Endodermal cell (in vitro differentiated cells): ENCODE results near the gene ICAM2. TPM values are rescaled to one million over a fixed set of nuclear protein-coding genes. Genes with fewer than 3 reads are reported as not detected.

Source experiments
- DNase-seq: peaks from one replicate; pipeline ENCODE4 v3.0.0-alpha.2; 2017
- H3K27ac ChIP-seq: 2 replicates; pipeline ENCODE4 v1.5.1; 2013; ENCODE audit warnings: mild to moderate bottlenecking, low read depth, low read length, moderate library complexity
- H3K27me3 ChIP-seq: 2 replicates; pipeline ENCODE4 v1.6.1; 2013; ENCODE audit warnings: mild to moderate bottlenecking, low read length, moderate library complexity; ENCODE audit not compliant: insufficient read depth, control insufficient read depth, poor library complexity, severe bottlenecking
- H3K36me3 ChIP-seq: 2 replicates; pipeline ENCODE4 v1.7.0; 2013; ENCODE audit warnings: mild to moderate bottlenecking, low read length, moderate library complexity; ENCODE audit not compliant: control insufficient read depth, insufficient read depth
- H3K4me1 ChIP-seq: one replicate; pipeline ENCODE4 v1.7.0; 2013; ENCODE audit warnings: low read length; ENCODE audit not compliant: control insufficient read depth, insufficient read depth
- H3K4me3 ChIP-seq: 2 replicates; pipeline ENCODE4 v1.5.1; 2013; ENCODE audit warnings: mild to moderate bottlenecking, low read length, moderate library complexity
- H3K9ac ChIP-seq: 2 replicates; pipeline ENCODE4 v1.6.1; 2013; ENCODE audit warnings: mild to moderate bottlenecking, low read length, moderate library complexity; ENCODE audit not compliant: poor library complexity, severe bottlenecking; ENCODE audit errors: extremely low read depth
- H3K9me3 ChIP-seq: 2 replicates; pipeline ENCODE4 v1.6.1; 2013; ENCODE audit warnings: mild to moderate bottlenecking, low read length, moderate library complexity; ENCODE audit not compliant: control insufficient read depth
- H3K27ac Mint-ChIP-seq: 2 replicates; pipeline ENCODE4 v1.8.0; 2020; ENCODE audit warnings: mixed read lengths
- H3K27me3 Mint-ChIP-seq: 2 replicates; pipeline ENCODE4 v1.8.0; 2021; ENCODE audit warnings: mild to moderate bottlenecking, mixed read lengths; ENCODE audit not compliant: insufficient read depth
- H3K36me3 Mint-ChIP-seq: 2 replicates; pipeline ENCODE4 v1.8.0; 2020; ENCODE audit warnings: low read depth, mixed read lengths
- H3K4me1 Mint-ChIP-seq: 2 replicates; pipeline ENCODE4 v1.8.0; 2020; ENCODE audit warnings: mixed read lengths
- H3K4me3 Mint-ChIP-seq: 2 replicates; pipeline ENCODE4 v1.8.0; 2020; ENCODE audit warnings: mild to moderate bottlenecking, moderate library complexity, mixed read lengths
- H3K9me3 Mint-ChIP-seq: 2 replicates; pipeline ENCODE4 v1.8.0; 2020; ENCODE audit warnings: mild to moderate bottlenecking, mixed read lengths
- WGBS, 2 experiments: methylation state at CpG; one replicate each; pipeline versions ENCODE4 v1.1.5 to v1.1.7; 2013; ENCODE audit warnings: missing lambda C conversion rate in 2 of 2, mixed read lengths in 1 of 2; ENCODE audit not compliant: insufficient coverage in 1 of 2, insufficient read length in 1 of 2; 5-methylcytosine and 5-hydroxymethylcytosine counted together
- total RNA-seq, 2 donors: library from RNA; stranded (reverse); fragmentation: NEBNext Ultra II Directional in 1 of 2; extraction: Animal tissue kit (Norgen Biotek cat#: 25700) in 1 of 2; gene quantifications; 2 replicates in 1 of 2; 3 replicates in 1 of 2; pipeline ENCODE4 v1.2.1, GENCODE V29; 2021
- TF ChIP-seq, protein P1 (sequence below): fragments of 200-600 bp; sonication (generic); conservative IDR thresholded peaks from 2 replicates; pipeline ENCODE4 v1.5.0; 2021; ENCODE audit warnings: antibody characterized with exemption, mild to moderate bottlenecking

The ICAM2 gene
- total RNA-seq, 2 donors from 2014 or later: 0.75 TPM; not detected in 1

DNA sequence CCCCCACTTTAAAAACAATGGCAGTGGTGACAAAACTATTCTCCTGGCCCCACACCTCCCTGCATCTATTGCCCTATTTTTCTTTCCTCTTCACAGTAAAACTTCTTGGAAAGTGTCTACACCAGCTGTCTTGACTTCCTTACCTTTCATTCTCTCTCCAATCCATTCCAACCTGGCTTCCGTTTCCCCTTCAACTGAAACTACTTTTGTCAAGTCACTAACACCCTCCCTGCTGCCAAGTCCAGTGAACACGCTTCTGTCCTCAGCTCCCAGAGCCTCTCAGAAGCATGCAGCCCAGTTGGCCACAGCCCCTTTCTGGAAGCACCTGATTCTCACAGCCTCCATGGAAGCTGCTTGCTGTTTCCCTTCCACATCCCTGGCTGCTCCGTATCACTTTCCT is 43.7 kb downstream of the ICAM2 start:
- no peak overlapping the region for H3K9ac ChIP-seq
- H3K4me1 ChIP-seq: no peaks in the 10 kb centered on the region
- no peaks in the 10 kb centered on the region for H3K27me3 ChIP-seq
- DNase-seq: no peak
- Mint-ChIP-seq H3K4me1 (peaks cover 7% of the 10 kb centered on the region), H3K4me3 (no peak overlapping the region), H3K27me3 (peaks cover 11% of the 10 kb centered on the region), H3K9me3 (peaks cover 6% of the 10 kb centered on the region), H3K27ac (no peak overlapping the region), H3K36me3 (no peaks in the 10 kb centered on the region)
- no peak overlapping the region for H3K27ac ChIP-seq
- H3K4me3 ChIP-seq: no peak overlapping the region
- TF ChIP-seq, protein P1, sequence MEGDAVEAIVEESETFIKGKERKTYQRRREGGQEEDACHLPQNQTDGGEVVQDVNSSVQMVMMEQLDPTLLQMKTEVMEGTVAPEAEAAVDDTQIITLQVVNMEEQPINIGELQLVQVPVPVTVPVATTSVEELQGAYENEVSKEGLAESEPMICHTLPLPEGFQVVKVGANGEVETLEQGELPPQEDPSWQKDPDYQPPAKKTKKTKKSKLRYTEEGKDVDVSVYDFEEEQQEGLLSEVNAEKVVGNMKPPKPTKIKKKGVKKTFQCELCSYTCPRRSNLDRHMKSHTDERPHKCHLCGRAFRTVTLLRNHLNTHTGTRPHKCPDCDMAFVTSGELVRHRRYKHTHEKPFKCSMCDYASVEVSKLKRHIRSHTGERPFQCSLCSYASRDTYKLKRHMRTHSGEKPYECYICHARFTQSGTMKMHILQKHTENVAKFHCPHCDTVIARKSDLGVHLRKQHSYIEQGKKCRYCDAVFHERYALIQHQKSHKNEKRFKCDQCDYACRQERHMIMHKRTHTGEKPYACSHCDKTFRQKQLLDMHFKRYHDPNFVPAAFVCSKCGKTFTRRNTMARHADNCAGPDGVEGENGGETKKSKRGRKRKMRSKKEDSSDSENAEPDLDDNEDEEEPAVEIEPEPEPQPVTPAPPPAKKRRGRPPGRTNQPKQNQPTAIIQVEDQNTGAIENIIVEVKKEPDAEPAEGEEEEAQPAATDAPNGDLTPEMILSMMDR: no peak
- H3K36me3 ChIP-seq: no peaks in the 10 kb centered on the region
- H3K9me3 ChIP-seq: no peaks in the 10 kb centered on the region
- 89 to 100% methylated on average over 2 to 3 of the region's 3 CpGs for WGBS, 2 experiments

DNA sequence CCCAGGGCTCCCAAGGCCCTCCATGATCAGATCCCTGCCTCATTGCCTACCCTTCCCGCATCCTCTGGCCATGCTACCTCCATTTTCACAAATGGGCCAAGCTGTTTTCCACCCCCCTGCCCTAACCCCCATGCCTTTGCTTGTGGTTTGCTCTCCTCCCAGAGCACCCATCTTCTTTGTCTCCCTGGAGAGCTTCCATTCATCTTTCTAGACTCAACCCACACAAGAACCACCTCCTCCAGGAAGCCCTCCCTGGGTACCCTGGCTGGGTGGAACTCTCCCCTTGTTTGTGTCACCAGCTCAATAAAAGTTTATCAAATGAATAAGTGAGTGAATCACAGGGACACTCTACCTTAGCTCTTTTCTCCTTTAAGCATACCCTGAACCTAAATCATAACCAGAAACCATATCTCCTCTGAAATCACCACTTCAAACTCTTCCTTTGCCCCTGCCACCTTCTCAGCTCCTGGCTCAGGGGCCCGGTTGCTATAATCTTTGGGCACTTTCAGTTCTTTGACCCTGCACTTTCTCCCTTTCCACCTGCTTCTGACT is 44.8 kb downstream of the ICAM2 start:
- Mint-ChIP-seq H3K36me3 (no peaks in the 10 kb centered on the region), H3K4me3 (no peak overlapping the region), H3K9me3 (no peaks in the 10 kb centered on the region), H3K4me1 (peaks cover 7% of the 10 kb centered on the region), H3K27me3 (peaks cover 11% of the 10 kb centered on the region), H3K27ac (no peak overlapping the region)
- WGBS, 2 experiments: 89 to 93% methylated on average over 2 of the region's 2 CpGs
- no peak for DNase-seq
- Histone ChIP-seq H3K9ac (no peak overlapping the region), H3K27me3 (no peaks in the 10 kb centered on the region), H3K4me3 (no peak overlapping the region), H3K4me1 (no peaks in the 10 kb centered on the region), H3K9me3 (no peaks in the 10 kb centered on the region), H3K27ac (no peak overlapping the region), H3K36me3 (no peaks in the 10 kb centered on the region)
- TF ChIP-seq, protein P1: no peak

DNA sequence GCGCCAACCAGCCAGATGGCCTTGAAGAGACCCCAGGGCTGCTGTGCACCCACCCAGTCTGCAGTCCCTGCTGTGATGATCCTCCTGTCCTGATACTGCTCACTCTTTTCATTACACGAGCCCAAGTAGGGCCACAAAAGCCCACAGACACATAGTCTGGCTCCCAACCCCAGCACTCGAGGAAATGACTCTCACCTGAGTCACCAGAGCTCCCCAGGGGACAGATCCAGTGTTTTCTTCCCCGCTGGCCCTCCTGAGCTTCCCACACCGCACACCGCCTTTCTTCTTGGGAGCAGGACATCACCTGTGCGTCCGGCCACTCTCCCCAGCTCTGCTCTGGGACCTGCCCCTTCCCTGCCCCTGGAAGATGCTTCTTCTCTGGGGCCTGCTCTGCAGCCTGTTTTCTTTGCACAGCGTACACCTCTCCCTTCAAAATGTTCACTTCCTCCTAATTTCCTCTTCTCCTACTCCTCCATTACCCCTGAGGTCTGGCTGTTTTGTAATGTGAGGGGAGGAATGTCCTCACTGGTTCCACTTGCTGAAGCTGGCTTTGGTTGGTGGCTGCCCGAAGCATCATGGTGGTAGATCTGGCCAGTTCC is 45.7 kb downstream of the ICAM2 start:
- no peak overlapping the region for H3K27ac ChIP-seq
- DNase-seq: peak; percentile 77
- H3K9me3 ChIP-seq: no peaks in the 10 kb centered on the region
- H3K36me3 ChIP-seq: no peaks in the 10 kb centered on the region
- Mint-ChIP-seq H3K36me3 (no peaks in the 10 kb centered on the region), H3K9me3 (no peaks in the 10 kb centered on the region), H3K4me1 (peaks cover 7% of the 10 kb centered on the region), H3K27me3 (peaks cover 11% of the 10 kb centered on the region), H3K4me3 (no peak overlapping the region), H3K27ac (peak overlapping the region; percentile 24)
- H3K27me3 ChIP-seq: no peaks in the 10 kb centered on the region
- TF ChIP-seq, protein P1: no peak
- H3K4me3 ChIP-seq: no peak overlapping the region
- no peak overlapping the region for H3K9ac ChIP-seq
- WGBS, 2 experiments: 81 to 84% methylated on average over 7 to 10 of the region's 10 CpGs
- H3K4me1 ChIP-seq: no peaks in the 10 kb centered on the region
